GM06990 (cell line): Measurements from ENCODE around the gene SERPINB12.

Experiments used
- DNase-seq: peaks from one replicate; pipeline ENCODE4 v3.0.0-alpha.2; 2011; ENCODE audit not compliant: insufficient read length; ENCODE audit errors: extremely low read depth
- H3K27me3 ChIP-seq: replicated peaks from 2 replicates; pipeline ENCODE4 v1.6.0; 2011; ENCODE audit warnings: low read length; ENCODE audit not compliant: control insufficient read depth, insufficient read depth
- H3K36me3 ChIP-seq: 2 replicates; pipeline ENCODE4 v1.5.1; 2011; ENCODE audit warnings: low read length; ENCODE audit not compliant: control insufficient read depth, insufficient read depth
- H3K4me3 ChIP-seq: replicated peaks from 2 replicates; pipeline ENCODE4 v1.5.1; 2011; ENCODE audit warnings: low read depth, mild to moderate bottlenecking, control low read depth, low read length
- CTCF ChIP-seq: IDR thresholded peaks from 2 replicates; pipeline ENCODE4 v1.5.1; 2011; ENCODE audit warnings: low read length, control low read depth, mild to moderate bottlenecking, inconsistent platforms; ENCODE audit not compliant: insufficient read depth, poor library complexity, severe bottlenecking

SERPINB12 gene

GRCh38 chr18:63579616-63580015 is 37.4 kb downstream of the SERPINB12 start:
- DNase-seq = no peak
- H3K4me3 ChIP-seq = no peak overlapping the region
- no peak for TF ChIP-seq CTCF
- no peaks in the 10 kb centered on the region for H3K36me3 ChIP-seq
- no peaks in the 10 kb centered on the region for H3K27me3 ChIP-seq

DNA sequence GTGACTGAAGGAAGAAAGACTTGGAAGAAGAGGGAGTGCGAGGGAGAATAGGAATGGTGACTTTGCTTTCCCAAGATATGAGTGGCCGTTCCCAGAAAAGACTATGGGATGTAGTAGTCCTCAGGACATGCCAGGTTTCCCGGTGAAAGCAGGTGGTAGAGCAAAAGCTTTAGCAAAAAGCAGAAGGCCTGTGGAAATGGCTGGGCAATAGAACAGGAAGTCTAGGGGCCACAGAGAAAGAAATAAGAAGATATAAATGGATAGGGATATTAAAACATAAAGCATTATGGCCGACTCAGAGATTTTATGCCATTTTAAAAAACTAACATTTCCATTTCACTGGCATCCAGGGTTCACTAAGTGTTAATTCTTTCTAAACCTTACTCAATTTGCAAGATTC is 43.8 kb downstream of the SERPINB12 start:
- TF ChIP-seq CTCF = no peak
- no peak for DNase-seq
- H3K27me3 ChIP-seq = no peaks in the 10 kb centered on the region; the same call in 1 of the 2 replicates

GRCh38 chr18:63586431-63586830 is 44.3 kb downstream of the SERPINB12 start:
- no peaks in the 10 kb centered on the region for H3K36me3 ChIP-seq
- no peak for DNase-seq

More for the DNA sequence above, 43.8 kb downstream of the SERPINB12 start:
- H3K36me3 ChIP-seq = no peaks in the 10 kb centered on the region
- H3K4me3 ChIP-seq = no peak overlapping the region

DNA sequence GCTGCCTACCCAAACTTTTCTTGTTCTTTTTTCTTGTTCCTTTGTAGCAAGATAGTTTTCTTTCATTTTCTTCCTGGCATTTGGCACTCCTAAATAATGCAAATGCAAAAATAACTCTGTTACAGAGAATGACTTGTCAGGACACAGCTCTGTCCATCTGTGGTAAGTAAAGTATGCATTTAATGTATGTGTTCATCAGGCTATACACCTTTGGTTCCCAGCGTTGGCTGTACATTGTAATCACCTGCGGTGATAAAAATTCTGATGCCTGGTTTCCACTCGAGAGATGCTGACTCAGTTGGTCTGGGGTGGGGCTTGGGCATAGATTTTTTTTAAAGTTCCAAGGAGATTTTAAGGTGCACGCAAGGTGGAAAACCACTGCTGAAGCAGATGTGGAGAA is 44.8 kb downstream of the SERPINB12 start, which contains the start of gene SERPINB13:
TSS of gene SERPINB13 (plus strand) at position 378 of the 400 bp plus-strand sequence. CDS start 1,325 bp downstream, outside the sequence.
- no peaks in the 10 kb centered on the region; the same call in 1 of the 2 replicates for H3K27me3 ChIP-seq
- DNase-seq = no peak
- no peak within 1 kb of the TSS for H3K4me3 ChIP-seq
- H3K36me3 ChIP-seq = no peaks in the 10 kb centered on the region
- TF ChIP-seq CTCF = no peak

More at GRCh38 chr18:63586431-63586830, 44.3 kb downstream of the SERPINB12 start:
- Histone ChIP-seq H3K27me3 (no peaks in the 10 kb centered on the region; the same call in 1 of the 2 replicates), H3K4me3 (no peak overlapping the region)
- no peak for TF ChIP-seq CTCF

- Histone ChIP-seq H3K36me3 (no peaks in the 10 kb centered on the region), H3K4me3 (no peak overlapping the region), H3K27me3 (no peaks in the 10 kb centered on the region; the same call in 1 of the 2 replicates)
- DNase-seq = no peak
- TF ChIP-seq CTCF = no peak
Measured at GRCh38 chr18:63588909-63589308, 46.7 kb downstream of the SERPINB12 start.

DNA sequence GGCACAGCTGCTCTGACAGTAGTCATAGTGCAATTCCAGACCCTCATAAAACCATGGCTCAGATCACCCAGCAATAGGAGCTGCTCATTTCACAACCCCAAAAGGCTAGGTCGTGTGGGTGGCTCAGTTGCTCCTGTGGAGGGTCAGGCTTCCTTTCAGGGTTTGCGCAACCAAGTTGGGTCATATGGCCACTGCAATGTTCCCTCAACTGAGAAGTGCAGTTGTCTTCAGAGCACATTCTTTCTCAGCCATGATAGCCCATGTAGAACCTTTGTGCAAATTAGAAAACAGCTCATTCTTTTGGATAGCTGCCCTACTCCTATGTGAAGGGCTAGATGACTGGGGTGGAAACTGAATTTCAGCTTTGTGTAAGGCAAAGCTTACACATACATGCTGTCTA is 48.2 kb downstream of the SERPINB12 start:
- Histone ChIP-seq H3K27me3 (no peaks in the 10 kb centered on the region; the same call in 1 of the 2 replicates), H3K36me3 (no peaks in the 10 kb centered on the region), H3K4me3 (no peak overlapping the region)
- TF ChIP-seq CTCF = no peak
- DNase-seq = no peak
